ACHN (cell line): ENCODE measurements around the gene SPATA1.

Source experiments
- DNase-seq: peaks from one replicate; pipeline ENCODE4 v3.0.0-alpha.2; 2015
- in situ Hi-C: cut with HindIII; loops from 2 replicates; pipeline ENCODE4 v1.10.0; 2017; ENCODE audit warnings: low sequenced_read_pairs, low pct_ligation_motif_present, low pct_unique_long_range_greater_than_20kb

The SPATA1 gene

GRCh38 chr1:84506002-84506728, at the start of gene SPATA1, which contains the start of gene GNG5:
SPATA1 (plus strand) TSS chr1:84506386; CDS start chr1:84516360, 9,974 bp downstream.
GNG5 (minus strand) TSS chr1:84506581; CDS start chr1:84506091, 490 bp downstream.
- DNase-seq: peak; percentile 94
- in situ Hi-C loops: no loop called here

GRCh38 chr1:84462118-84462517, 44.1 kb upstream of the SPATA1 start:
- in situ Hi-C loops: no loop called here

GRCh38 chr1:84467298-84467697, 38.9 kb upstream of the SPATA1 start:
- no peak for DNase-seq
- in situ Hi-C loops: no loop called here

More at GRCh38 chr1:84462118-84462517, 44.1 kb upstream of the SPATA1 start:
- DNase-seq: no peak

- in situ Hi-C loops: no loop called here
- no peak for DNase-seq
Measured at GRCh38 chr1:84476225-84476624, 30.0 kb upstream of the SPATA1 start.

- in situ Hi-C loops: no loop called here
- DNase-seq: peak; percentile 79
Measured at GRCh38 chr1:84478876-84479868, 27.0 kb upstream of the SPATA1 start, which contains the start of gene RPF1. RPF1 (plus strand) TSS chr1:84479266; CDS start chr1:84479282, 16 bp downstream.

- DNase-seq: peak; percentile 1
- in situ Hi-C loops: no loop called here
Measured at GRCh38 chr1:84479998-84480397, 26.2 kb upstream of the SPATA1 start.

GRCh38 chr1:84480650-84481049, 25.5 kb upstream of the SPATA1 start:
- in situ Hi-C loops: no loop called here
- DNase-seq: no peak

GRCh38 chr1:84481317-84481716, 24.9 kb upstream of the SPATA1 start:
- in situ Hi-C loops: no loop called here
- DNase-seq: no peak

GRCh38 chr1:84488107-84488506, 18.1 kb upstream of the SPATA1 start:
- no peak for DNase-seq
- in situ Hi-C loops: no loop called here

- no peak for DNase-seq
- in situ Hi-C loops: no loop called here
Measured at GRCh38 chr1:84489766-84490165, 16.4 kb upstream of the SPATA1 start.

GRCh38 chr1:84492726-84493125, 13.5 kb upstream of the SPATA1 start:
- in situ Hi-C loops: no loop called here

GRCh38 chr1:84493747-84494146, 12.4 kb upstream of the SPATA1 start:
- no peak for DNase-seq
- in situ Hi-C loops: no loop called here

More at GRCh38 chr1:84492726-84493125, 13.5 kb upstream of the SPATA1 start:
- DNase-seq: no peak

GRCh38 chr1:84496498-84496897, 9.7 kb upstream of the SPATA1 start:
- in situ Hi-C loops: no loop called here
- DNase-seq: no peak

- in situ Hi-C loops: no loop called here
Measured at GRCh38 chr1:84497631-84498275, 8.4 kb upstream of the SPATA1 start.

GRCh38 chr1:84502927-84503326, 3.3 kb upstream of the SPATA1 start:
- in situ Hi-C loops: no loop called here
- no peak for DNase-seq

More at GRCh38 chr1:84497631-84498275, 8.4 kb upstream of the SPATA1 start:
- DNase-seq: no peak

- DNase-seq: peak; percentile 37
- in situ Hi-C loops: no loop called here
Measured at GRCh38 chr1:84504580-84505492, 1.4 kb upstream of the SPATA1 start.

- peak; percentile 61 for DNase-seq
- in situ Hi-C loops: no loop called here
Measured at GRCh38 chr1:84505493-84506001, 639 bp upstream of the SPATA1 start.
